Stimulated activated CD4-positive, alpha-beta T cell treated with anti-CD3 and anti-CD28 coated beads, Interleukin-4, amount 100 ng/mL, for 1 hour (primary cell): ENCODE measurements around the gene HMGXB3.
"Not testable (repeated sequence)": the region's sequence is repeated elsewhere in the genome, so short reads cannot be mapped to it uniquely, and the experiment has no call there.

Experiments used
- DNase-seq: peaks from one replicate; pipeline ENCODE4 v3.0.0-alpha.2; 2020

The HMGXB3 gene

GRCh38 chr5:150069672-150070627 is 69.4 kb downstream of the HMGXB3 start:
- no peak for DNase-seq

- no peak for DNase-seq
Measured at GRCh38 chr5:150070821-150071220, 70.3 kb downstream of the HMGXB3 start.

- DNase-seq: no peak
Measured at GRCh38 chr5:150073086-150073625, 72.6 kb downstream of the HMGXB3 start.

- DNase-seq: no peak
Measured at GRCh38 chr5:150073677-150074076, 73.1 kb downstream of the HMGXB3 start.

- no peak for DNase-seq
Measured at GRCh38 chr5:150075233-150075632, 74.7 kb downstream of the HMGXB3 start.

- no peak for DNase-seq
Measured at GRCh38 chr5:150075806-150076205, 75.3 kb downstream of the HMGXB3 start.

- no peak for DNase-seq
Measured at GRCh38 chr5:150077060-150077459, 76.5 kb downstream of the HMGXB3 start.

GRCh38 chr5:150077996-150078801 is 77.7 kb downstream of the HMGXB3 start:
- DNase-seq: no peak

GRCh38 chr5:150078802-150079689 is 78.5 kb downstream of the HMGXB3 start:
- no peak for DNase-seq

GRCh38 chr5:150079909-150080461 is 79.4 kb downstream of the HMGXB3 start:
- no peak for DNase-seq

- DNase-seq: no peak
Measured at GRCh38 chr5:150080696-150081435, 80.3 kb downstream of the HMGXB3 start.

- DNase-seq: no peak
Measured at GRCh38 chr5:150081541-150082283, 81.2 kb downstream of the HMGXB3 start.

- no peak for DNase-seq
Measured at GRCh38 chr5:150082374-150082773, 81.8 kb downstream of the HMGXB3 start.

GRCh38 chr5:150082889-150083288 is 82.3 kb downstream of the HMGXB3 start:
- no peak for DNase-seq

GRCh38 chr5:150084754-150085153 is 84.2 kb downstream of the HMGXB3 start:
- not testable (repeated sequence) for DNase-seq

- no peak for DNase-seq
Measured at GRCh38 chr5:150085191-150085912, 84.8 kb downstream of the HMGXB3 start.

GRCh38 chr5:150085950-150086715 is 85.6 kb downstream of the HMGXB3 start, which contains the start of gene CSF1R:
TSS of gene CSF1R (minus strand) at chr5:150086554. CDS start at chr5:150086427, 127 bp downstream.
- no peak for DNase-seq

- DNase-seq: no peak
Measured at GRCh38 chr5:150092159-150092787, 91.7 kb downstream of the HMGXB3 start.
